GF-D8 (cell line): ENCODE results near the gene GLTPD2.

Source experiments
- DNase-seq: peaks from one replicate; lab custom pipeline; 2025; lab: John Stamatoyannopoulos, UW

The GLTPD2 gene

GRCh38 chr17:4788807-4789700 lies at the start of gene GLTPD2:
GLTPD2 (plus strand) TSS chr17:4788964; CDS start chr17:4789012, 48 bp downstream.
- DNase-seq: no peak

GRCh38 chr17:4739122-4740024 lies 49.4 kb upstream of the GLTPD2 start, which contains the start of the genes CXCL16 and ZMYND15:
CXCL16 (minus strand) TSS chr17:4739928; CDS start chr17:4739339, 589 bp downstream.
ZMYND15 (plus strand) TSS chr17:4739833; CDS start chr17:4740549, 716 bp downstream.
- DNase-seq: no peak

DNA sequence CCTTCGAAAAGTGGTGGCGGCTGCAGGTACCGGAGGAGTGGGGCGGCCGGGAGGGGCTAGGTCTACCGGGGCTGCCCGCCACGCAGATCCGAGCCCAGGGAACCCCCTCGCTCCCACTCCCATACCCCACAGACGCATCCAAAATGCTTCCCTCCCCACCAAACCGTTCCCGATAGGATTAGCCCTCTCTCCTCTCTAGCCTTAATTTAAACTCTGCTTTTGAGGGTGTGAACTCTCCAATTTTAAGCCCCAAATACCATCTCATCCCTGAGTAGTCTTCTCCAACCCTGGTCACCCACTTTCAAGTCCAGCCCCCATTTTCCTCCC lies 48.8 kb upstream of the GLTPD2 start:
- DNase-seq: no peak

DNA sequence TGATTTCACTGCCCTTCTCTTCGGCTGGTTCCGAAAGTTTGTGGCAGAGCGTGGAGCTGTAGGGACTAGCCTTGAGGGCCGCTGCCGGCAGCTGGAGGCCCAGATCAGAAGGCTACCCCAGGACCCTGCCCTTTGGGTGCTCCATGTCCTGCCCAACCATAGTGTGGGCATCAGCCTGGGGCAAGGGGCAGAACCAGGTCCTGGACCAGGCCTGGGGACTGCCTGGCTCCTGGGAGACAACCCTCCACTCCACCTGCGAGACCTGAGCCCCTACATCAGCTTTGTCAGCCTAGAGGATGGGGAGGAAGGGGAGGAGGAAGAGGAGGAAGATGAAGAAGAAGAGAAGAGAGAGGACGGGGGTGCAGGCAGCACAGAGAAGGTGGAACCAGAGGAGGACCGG lies 48.2 kb upstream of the GLTPD2 start:
- DNase-seq: no peak

DNA sequence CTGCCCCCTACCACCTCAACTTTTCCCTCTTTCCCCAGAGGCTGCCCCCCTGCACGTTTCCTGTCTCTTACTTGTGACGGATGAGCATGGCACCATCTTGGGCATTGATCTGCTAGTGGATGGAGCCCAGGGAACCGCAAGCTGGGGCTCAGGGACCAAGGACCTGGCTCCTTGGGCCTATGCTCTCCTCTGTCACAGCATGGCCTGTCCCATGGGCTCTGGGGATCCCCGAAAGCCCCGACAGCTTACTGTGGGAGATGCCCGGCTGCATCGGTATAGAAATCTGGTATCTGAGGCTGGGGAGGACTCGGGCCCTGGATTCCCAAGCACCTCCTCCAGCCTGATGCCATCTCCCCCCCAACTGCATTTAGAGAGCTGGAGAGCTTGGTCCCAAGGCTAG lies 47.2 kb upstream of the GLTPD2 start:
- no peak for DNase-seq

GRCh38 chr17:4742133-4742532 lies 46.6 kb upstream of the GLTPD2 start:
- DNase-seq: no peak

DNA sequence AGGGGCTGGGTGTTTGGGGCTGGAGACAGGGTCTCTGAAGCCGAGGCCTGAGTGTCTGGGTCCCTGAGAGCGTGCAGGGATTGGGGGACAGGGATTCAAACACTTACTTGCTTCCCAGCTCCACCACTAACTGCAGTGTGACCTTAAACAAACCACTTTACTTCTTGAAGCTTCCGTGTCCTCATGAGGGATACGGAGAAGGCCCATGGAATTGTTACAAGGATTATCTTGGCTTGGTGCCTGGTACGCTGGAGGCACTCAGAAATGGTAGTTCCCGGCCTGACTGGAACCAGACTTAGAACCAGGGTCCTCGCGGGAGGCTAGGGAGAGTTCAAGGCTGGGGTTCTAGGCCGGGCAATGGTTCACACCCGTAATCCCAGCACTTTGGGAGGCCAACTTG lies 46.1 kb upstream of the GLTPD2 start:
- no peak for DNase-seq

- no peak for DNase-seq
These were observed 45.5 kb upstream of the GLTPD2 start for GRCh38 chr17:4743216-4743615.

DNA sequence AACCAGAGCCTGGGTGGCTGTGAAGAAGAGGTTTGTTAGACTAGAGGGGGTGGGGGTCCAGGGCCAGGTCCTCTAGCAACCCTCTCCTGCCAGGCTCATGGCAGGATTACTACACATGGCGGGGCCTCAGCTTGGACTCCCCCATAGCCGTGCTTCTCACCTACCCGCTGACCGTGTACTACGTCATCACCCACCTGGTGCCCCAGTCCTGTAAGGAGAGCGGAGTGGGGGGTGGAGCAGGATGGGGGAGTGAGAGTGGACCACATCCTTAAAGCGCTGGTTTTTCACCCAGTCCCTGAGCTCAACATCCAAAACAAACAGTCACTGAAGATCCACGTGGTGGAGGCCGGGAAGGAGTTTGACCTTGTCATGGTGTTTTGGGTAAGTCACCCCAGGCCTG lies 44.9 kb upstream of the GLTPD2 start:
- no peak for DNase-seq

- no peak for DNase-seq
These were observed 43.5 kb upstream of the GLTPD2 start for GRCh38 chr17:4744999-4745969.

GRCh38 chr17:4747847-4748246 lies 40.9 kb upstream of the GLTPD2 start:
- DNase-seq: no peak

DNA sequence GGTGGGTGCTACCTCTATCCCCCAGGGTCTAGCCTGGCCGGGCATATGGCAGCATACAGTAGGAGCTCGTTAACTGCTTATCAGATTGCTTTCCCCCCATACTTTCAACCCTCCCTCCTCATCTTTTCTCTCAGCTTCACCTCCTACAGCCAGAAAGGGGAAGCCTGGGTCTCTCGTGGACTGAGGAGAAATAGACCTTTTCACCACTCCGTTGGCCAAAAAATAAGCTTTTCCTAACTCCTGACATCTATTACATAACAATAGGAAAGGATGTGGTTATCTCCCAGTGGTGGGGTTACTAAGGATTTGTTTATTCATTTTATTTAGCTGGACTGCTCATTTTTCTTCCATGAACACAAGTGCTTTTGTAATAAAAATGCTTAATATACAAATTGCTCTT lies 40.1 kb upstream of the GLTPD2 start:
- no peak for DNase-seq

GRCh38 chr17:4750606-4751005 lies 38.2 kb upstream of the GLTPD2 start:
- no peak for DNase-seq

DNA sequence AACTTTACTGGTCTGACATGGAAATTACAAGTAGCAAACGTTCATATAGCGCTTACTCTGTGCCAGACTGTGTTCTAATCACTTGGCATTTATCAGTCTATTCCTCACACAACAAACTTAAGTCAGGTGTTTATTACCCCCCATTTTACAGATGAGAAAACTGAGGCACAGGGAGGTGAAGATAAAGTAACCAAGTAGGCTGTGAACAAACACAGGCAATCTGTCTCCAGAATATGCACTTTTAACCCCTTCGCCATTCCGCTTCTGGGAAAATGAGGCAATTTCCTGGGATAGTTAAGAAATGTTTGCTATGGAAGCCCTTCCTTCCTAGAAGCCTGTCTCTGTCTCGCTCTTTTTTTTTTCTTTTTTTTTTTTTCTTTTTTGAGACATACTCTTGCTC lies 36.8 kb upstream of the GLTPD2 start:
- no peak for DNase-seq

GRCh38 chr17:4753392-4753791 lies 35.4 kb upstream of the GLTPD2 start:
- DNase-seq: no peak

- DNase-seq: no peak
These were observed 29.0 kb upstream of the GLTPD2 start for GRCh38 chr17:4759776-4760236.

DNA sequence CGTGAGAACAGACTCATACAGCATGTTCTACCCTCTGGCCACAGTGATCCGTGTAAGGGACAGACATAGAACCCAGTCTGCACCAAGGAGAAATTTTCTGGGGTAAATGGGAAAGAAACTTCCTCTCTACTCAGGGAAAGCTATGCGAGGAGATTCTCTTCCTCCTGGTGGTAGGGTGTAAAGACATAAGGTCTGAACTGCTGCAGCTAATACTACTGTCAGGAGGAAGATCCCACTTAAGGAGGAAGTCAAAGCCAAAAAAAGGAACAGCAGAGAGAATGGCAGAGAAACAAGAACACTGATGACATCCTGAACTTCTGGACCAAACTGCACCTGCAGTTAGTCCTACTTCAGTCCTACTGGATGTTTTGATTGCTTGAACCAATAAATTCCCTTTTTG lies 24.2 kb upstream of the GLTPD2 start:
- peak; percentile 22 for DNase-seq

- no peak for DNase-seq
These were observed 22.6 kb upstream of the GLTPD2 start for GRCh38 chr17:4766201-4766600.

GRCh38 chr17:4766723-4767122 lies 22.0 kb upstream of the GLTPD2 start:
- no peak for DNase-seq

DNA sequence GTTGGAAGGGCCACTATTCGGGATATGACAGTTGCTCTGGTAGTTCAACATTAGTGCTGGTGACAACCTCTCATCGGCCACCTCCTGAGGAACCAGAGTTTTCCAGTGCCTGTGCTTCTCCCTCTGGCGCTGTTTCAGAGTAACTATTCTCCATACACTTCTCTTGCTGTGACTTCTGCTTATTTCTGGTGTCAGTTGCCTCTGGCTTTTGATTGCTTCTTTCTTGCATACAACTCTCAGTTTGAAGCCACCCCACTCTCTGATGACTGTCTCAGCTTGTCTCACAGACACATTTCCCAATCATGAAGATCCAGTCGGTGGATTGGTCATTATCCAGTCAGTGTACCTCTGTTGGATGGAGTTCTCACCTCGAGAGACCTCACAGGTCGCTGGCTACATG lies 20.5 kb upstream of the GLTPD2 start:
- DNase-seq: no peak

DNA sequence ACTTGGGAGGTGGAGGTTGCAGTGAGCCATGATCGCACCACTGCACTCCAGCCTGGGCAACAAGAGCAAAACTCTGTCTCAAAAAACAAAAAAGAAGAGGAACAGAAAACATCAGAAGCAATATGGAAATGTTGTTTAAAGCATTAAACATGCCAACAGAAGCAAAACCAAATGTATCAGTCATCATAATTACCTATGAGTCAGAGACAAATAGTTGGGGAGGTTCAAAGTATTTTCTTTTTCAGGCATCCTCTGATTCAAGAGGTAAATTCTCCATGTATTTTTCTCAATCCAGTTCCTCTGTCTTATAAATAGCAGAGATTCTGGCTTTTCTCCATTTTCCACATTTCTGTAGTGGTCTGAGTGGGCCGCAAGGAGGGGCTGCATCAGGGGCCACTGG lies 19.1 kb upstream of the GLTPD2 start:
- DNase-seq: no peak
